ENCODE data around the gene C5orf22.

GRCh38 chr5:31504529-31504928, 27.6 kb upstream of the C5orf22 start:
- no peak for TF ChIP-seq CTCF (IDR thresholded peaks at IDR 0.05; ENCODE audit: low read depth, low read length, poor library complexity, severe bottlenecking)
- no peak for TF ChIP-seq EZH2phosphoT487 (IDR thresholded peaks at IDR 0.05; ENCODE audit: borderline replicate concordance, low read length)

Data from DOHH2 (cell line).